Activated B cell treated with CpG ODN at 0.5 μM for 24 hours (primary cell): ENCODE measurements around the gene SLIT3. TPM values are rescaled to one million over a fixed set of nuclear protein-coding genes. Genes with fewer than 3 reads are reported as not detected.
"Not testable (repeated sequence)": the region's sequence is repeated elsewhere in the genome, so short reads cannot be mapped to it uniquely, and the experiment has no call there.

Source experiments
- ATAC-seq: fragments of 200-7000 bp; cut with Tn5 transposase; one replicate; pipeline ENCODE4 v1.10.0; 2021; ENCODE audit warnings: low read depth, mild to moderate bottlenecking, moderate library complexity
- CTCF ChIA-PET: fragments of 350-600 bp; sonication (Branson Sonifier 250); formaldehyde crosslinking; loops from one replicate; lab custom pipeline; 2021; ENCODE audit warnings: antibody characterized with exemption; lab: Charles Lee
- POLR2A ChIA-PET: fragments of 350-600 bp; sonication (Branson Sonifier 250); formaldehyde crosslinking; loops from one replicate; lab custom pipeline; 2021; ENCODE audit warnings: antibody characterized with exemption; lab: Charles Lee
- DNase-seq: peaks from one replicate; pipeline ENCODE4 v3.0.0; 2022
- H3K27ac Mint-ChIP-seq: one replicate; pipeline ENCODE4 v1.8.0; 2020; ENCODE audit warnings: mixed read lengths
- H3K27me3 Mint-ChIP-seq: one replicate; pipeline ENCODE4 v1.8.0; 2021; ENCODE audit warnings: mixed read lengths
- H3K36me3 Mint-ChIP-seq: one replicate; pipeline ENCODE4 v1.8.0; 2021; ENCODE audit warnings: low read depth, mixed read lengths
- H3K4me1 Mint-ChIP-seq: one replicate; pipeline ENCODE4 v1.8.0; 2021; ENCODE audit warnings: mixed read lengths
- H3K4me3 Mint-ChIP-seq: one replicate; pipeline ENCODE4 v1.8.0; 2020; ENCODE audit warnings: mild to moderate bottlenecking, mixed read lengths
- H3K9me3 Mint-ChIP-seq: one replicate; pipeline ENCODE4 v1.8.0; 2020; ENCODE audit warnings: mixed read lengths
- intact Hi-C: fragments of 100-400 bp; cut with micrococcal nuclease; formaldehyde crosslinking; loops from one replicate; pipeline ENCODE4 v1.15.1; 2024
- total RNA-seq: library from RNA; stranded (reverse); gene quantifications from 2 replicates; pipeline ENCODE4 v1.2.3, GENCODE V29; 2022
- TF ChIP-seq, protein P1 (sequence below): fragments of 200-600 bp; IDR thresholded peaks from one replicate; pipeline ENCODE4 v1.8.0; 2022; ENCODE audit warnings: antibody characterized with exemption, mild to moderate bottlenecking

Gene SLIT3
- total RNA-seq, 1 donor from 2014 or later = not detected

DNA sequence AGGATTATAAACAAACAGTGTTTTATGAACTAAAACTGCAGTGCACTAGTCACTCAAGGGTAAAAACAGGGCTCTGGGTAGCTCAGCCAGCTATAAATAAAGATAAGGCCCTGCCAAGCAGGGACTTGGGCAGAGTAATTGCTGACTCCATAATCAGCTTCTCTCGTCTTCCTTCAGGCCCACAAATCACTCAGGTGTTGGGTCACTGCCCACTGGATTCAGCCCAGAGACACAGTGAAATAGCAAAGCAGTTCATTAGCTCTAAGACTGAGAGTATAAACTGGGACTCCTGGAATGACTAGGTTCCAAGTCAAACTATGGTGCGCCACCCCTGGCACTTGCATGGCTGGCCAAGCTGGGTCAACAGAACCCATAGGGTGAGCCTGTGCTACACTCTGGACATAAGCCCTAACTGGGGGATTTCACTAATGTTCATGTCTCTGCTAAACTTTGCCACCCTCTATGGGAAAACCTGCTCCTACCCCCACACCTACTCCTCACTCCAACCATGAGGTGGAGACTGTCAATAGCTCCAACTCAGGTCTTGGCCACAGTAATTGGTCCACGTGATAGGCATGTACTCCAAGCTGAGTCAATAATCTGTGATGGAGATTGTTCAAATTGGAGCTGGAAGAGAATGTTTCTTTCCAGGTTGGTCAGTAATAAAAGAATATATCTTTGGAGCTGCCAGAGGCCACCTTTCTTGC is 158.5 kb downstream of the SLIT3 start:
- Mint-ChIP-seq H3K36me3 (no peaks in the 10 kb centered on the region), H3K4me3 (no peak overlapping the region), H3K27me3 (no peaks in the 10 kb centered on the region), H3K27ac (no peak overlapping the region), H3K4me1 (no peaks in the 10 kb centered on the region), H3K9me3 (no peaks in the 10 kb centered on the region)
- ChIA-PET CTCF (no interaction called here), POLR2A (no interaction called here)
- TF ChIP-seq, protein P1, sequence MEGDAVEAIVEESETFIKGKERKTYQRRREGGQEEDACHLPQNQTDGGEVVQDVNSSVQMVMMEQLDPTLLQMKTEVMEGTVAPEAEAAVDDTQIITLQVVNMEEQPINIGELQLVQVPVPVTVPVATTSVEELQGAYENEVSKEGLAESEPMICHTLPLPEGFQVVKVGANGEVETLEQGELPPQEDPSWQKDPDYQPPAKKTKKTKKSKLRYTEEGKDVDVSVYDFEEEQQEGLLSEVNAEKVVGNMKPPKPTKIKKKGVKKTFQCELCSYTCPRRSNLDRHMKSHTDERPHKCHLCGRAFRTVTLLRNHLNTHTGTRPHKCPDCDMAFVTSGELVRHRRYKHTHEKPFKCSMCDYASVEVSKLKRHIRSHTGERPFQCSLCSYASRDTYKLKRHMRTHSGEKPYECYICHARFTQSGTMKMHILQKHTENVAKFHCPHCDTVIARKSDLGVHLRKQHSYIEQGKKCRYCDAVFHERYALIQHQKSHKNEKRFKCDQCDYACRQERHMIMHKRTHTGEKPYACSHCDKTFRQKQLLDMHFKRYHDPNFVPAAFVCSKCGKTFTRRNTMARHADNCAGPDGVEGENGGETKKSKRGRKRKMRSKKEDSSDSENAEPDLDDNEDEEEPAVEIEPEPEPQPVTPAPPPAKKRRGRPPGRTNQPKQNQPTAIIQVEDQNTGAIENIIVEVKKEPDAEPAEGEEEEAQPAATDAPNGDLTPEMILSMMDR = no peak
- intact Hi-C loops = no loop called here
- DNase-seq = no peak
- no peak for ATAC-seq

DNA sequence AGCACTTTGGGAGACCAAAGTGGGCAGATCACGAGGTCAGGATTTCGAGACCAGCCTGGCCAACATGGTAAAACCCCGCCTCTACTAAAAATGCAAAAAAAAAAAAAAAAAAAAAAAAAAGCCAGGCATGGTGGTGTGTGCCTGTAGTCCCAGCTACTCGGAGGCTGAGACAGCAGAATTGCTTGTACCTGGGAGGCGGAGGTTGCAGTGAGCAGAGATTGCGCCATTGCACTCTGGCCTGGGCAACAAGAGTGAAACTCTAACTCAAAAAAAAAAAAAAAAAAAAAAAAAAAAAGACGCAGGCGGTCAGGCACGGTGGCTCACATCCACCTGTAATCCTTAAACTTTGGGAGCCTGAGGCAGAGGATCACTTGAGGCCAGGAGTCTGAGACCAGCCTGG is 160.7 kb downstream of the SLIT3 start:
- H3K36me3 Mint-ChIP-seq, CTCF ChIA-PET, intact Hi-C loops, DNase-seq, H3K27ac Mint-ChIP-seq, H3K4me1 Mint-ChIP-seq, POLR2A ChIA-PET, H3K9me3 Mint-ChIP-seq, H3K4me3 Mint-ChIP-seq, H3K27me3 Mint-ChIP-seq, ATAC-seq: not testable (repeated sequence)

DNA sequence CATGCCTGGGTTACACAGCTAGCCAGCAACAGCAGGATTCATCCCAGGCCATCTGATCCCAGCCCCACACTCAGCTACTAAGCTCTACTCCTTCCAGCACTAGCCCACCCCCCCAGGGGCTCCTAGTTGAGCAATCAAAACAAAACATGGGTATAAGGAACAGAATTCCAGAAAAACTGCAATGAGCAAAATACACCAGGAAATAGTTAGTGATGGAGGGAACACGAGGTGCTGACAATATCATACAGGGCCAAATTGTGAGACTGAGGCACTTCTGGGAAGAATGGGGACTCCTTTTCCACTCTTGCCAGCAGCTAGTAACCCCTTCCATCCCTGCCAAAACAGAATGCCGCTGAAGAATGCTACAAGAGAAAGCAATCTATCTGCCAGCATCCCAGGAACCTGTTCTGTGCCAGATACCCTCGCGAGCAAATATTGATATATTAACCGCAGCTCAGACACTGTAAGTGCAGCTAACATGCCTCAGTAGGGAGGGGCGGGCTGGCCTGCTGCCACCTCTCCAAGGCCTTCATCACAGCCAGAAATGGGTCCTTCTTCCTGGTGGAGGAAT is 161.4 kb downstream of the SLIT3 start:
- Mint-ChIP-seq H3K36me3 (no peaks in the 10 kb centered on the region), H3K9me3 (no peaks in the 10 kb centered on the region), H3K4me3 (no peak overlapping the region), H3K4me1 (no peaks in the 10 kb centered on the region), H3K27me3 (no peaks in the 10 kb centered on the region), H3K27ac (no peak overlapping the region)
- ATAC-seq = no peak
- no peak for DNase-seq
- intact Hi-C loops = no loop called here
- ChIA-PET CTCF (no interaction called here), POLR2A (no interaction called here)
- TF ChIP-seq, protein P1 = no peak

DNA sequence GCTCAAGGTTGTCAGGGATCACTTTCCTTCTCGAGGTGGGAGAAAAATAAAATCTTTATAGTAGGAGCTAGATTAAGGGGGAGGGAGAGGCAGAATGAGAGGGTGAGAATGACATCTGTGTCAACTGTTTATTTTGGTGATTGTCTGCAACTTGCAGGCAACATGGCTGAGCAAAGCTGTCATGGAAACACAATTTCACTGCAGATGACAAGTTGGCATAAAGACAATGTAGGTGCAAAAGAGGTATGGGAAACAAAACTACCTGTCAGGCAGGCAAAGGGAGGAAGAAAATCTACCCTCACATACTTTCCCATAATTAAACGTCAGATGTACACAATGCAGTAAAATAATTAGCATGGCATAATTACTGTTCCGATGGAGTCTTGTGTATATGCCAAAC is 167.4 kb downstream of the SLIT3 start:
- intact Hi-C loops = no loop called here
- TF ChIP-seq, protein P1 = no peak
- Mint-ChIP-seq H3K4me3 (no peak overlapping the region), H3K27ac (no peak overlapping the region), H3K9me3 (no peaks in the 10 kb centered on the region), H3K4me1 (no peaks in the 10 kb centered on the region), H3K36me3 (no peaks in the 10 kb centered on the region), H3K27me3 (no peaks in the 10 kb centered on the region)
- CTCF ChIA-PET = no interaction called here
- ATAC-seq (no peak), DNase-seq (no peak)
- POLR2A ChIA-PET = no interaction called here

DNA sequence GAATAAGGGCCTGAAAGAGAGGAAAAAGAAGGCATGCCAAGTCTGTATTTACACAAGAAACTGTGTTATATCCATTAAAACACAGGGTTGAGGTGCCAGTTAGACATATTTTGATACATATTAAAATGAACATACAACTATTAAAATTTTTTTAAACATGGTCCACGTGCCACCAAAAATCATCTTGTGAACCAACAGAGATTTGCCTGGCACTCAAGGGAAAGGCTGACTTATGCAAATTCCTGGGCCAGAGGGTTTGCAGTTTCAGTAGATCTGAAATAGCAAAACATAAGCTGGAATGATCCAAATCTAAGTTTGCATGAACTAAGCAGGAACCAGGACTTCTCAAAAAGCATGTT is 168.7 kb downstream of the SLIT3 start:
- ChIA-PET POLR2A (no interaction called here), CTCF (no interaction called here)
- TF ChIP-seq, protein P1 = no peak
- Mint-ChIP-seq H3K4me3 (no peak overlapping the region), H3K27me3 (no peaks in the 10 kb centered on the region), H3K9me3 (no peaks in the 10 kb centered on the region), H3K4me1 (no peaks in the 10 kb centered on the region), H3K27ac (no peak overlapping the region), H3K36me3 (no peaks in the 10 kb centered on the region)
- intact Hi-C loops = no loop called here
- DNase-seq (no peak), ATAC-seq (no peak)
